Sigmoid colon (tissue), 7 donors: ENCODE data around the gene FIGN. TPM values are rescaled to one million over a fixed set of nuclear protein-coding genes. Genes with fewer than 3 reads are reported as not detected.

Experiments used
- DNase-seq: peaks from one replicate; pipeline ENCODE4 v3.0.0-alpha.2; 2019
- H3K27ac ChIP-seq, 4 donors: fragments of 200-600 bp; sonication (generic); one replicate each; pipeline ENCODE4 v1.5.1; 2016 to 2019; ENCODE audit warnings: mild to moderate bottlenecking in 1 of 4
- H3K27me3 ChIP-seq, 3 donors: fragments of 200-600 bp; sonication (generic); one replicate each; pipeline ENCODE4 v1.5.1; 2019; ENCODE audit warnings: mild to moderate bottlenecking in 1 of 3
- H3K36me3 ChIP-seq, 4 donors: fragments of 200-600 bp; sonication (generic); one replicate each; pipeline ENCODE4 v1.5.1; 2016 to 2019
- H3K4me1 ChIP-seq, 4 donors: fragments of 200-600 bp; sonication (generic); one replicate each; pipeline ENCODE4 v1.5.1; 2017 to 2019
- H3K4me3 ChIP-seq, 4 donors: fragments of 200-600 bp; sonication (generic); one replicate each; pipeline ENCODE4 v1.5.1; 2017 to 2019; ENCODE audit warnings: mild to moderate bottlenecking in 2 of 4, moderate library complexity in 1 of 4
- H3K9me3 ChIP-seq, 4 donors: fragments of 200-600 bp in 3 of 4; sonication (generic) in 3 of 4; one replicate each; pipeline versions ENCODE4 v1.5.1 to v1.6.1; 2013 to 2019
- CTCF ChIP-seq, 4 experiments: fragments of 450-650 bp in 3 of 4; fragments of 200-600 bp in 1 of 4; IDR thresholded peaks; one replicate each; pipeline ENCODE4 v1.5.1; 2016 to 2019; ENCODE audit warnings: antibody characterized with exemption in 4 of 4, mild to moderate bottlenecking in 3 of 4, moderate library complexity in 2 of 4
- EP300 ChIP-seq, 4 donors: sonication (generic); formaldehyde crosslinking; IDR thresholded peaks; one replicate each; pipeline ENCODE4 v1.6.1; 2017; ENCODE audit warnings: antibody characterized with exemption in 4 of 4
- POLR2A ChIP-seq, 2 donors: fragments of 450-650 bp; IDR thresholded peaks; one replicate each; pipeline ENCODE4 v1.6.1; 2016; ENCODE audit warnings: antibody characterized with exemption in 2 of 2, mild to moderate bottlenecking in 2 of 2, moderate library complexity in 2 of 2
- POLR2AphosphoS5 ChIP-seq, 4 donors: sonication (generic); formaldehyde crosslinking; IDR thresholded peaks; one replicate each; pipeline ENCODE4 v1.6.1; 2017; ENCODE audit warnings: antibody characterized with exemption in 4 of 4
- WGBS, 2 donors: extraction: QIAGEN DNeasy Blood & Tissue Kit; methylation state at CpG; one replicate each; pipeline ENCODE4 v1.1.7; 2013; 5-methylcytosine and 5-hydroxymethylcytosine counted together
- intact Hi-C: fragments of 100-400 bp; cut with DNase I; formaldehyde crosslinking; loops from one replicate; pipeline ENCODE4 v1.15.1; 2023
- polyA plus RNA-seq, 3 donors: library from polyadenylated mRNA; stranded (reverse); fragments of 200-250 nt; gene quantifications; one replicate each; pipeline ENCODE4 v1.2.3, GENCODE V29; 2013
- total RNA-seq, 4 donors: library from RNA; depleted of rRNA; stranded (reverse); fragments of >200 nt; gene quantifications; one replicate each; pipeline ENCODE4 v1.1.0, GENCODE V29; 2016
- donor health status: healthy with polysubstance abuse.
- donor health status: Bipolar disorder and iron deficiency.
- donor health status: healthy.

Gene FIGN
- total and polyA plus RNA-seq, 7 donors, result under 0.01 to 8.0 (median 3.7) TPM; not detected in 1

DNA sequence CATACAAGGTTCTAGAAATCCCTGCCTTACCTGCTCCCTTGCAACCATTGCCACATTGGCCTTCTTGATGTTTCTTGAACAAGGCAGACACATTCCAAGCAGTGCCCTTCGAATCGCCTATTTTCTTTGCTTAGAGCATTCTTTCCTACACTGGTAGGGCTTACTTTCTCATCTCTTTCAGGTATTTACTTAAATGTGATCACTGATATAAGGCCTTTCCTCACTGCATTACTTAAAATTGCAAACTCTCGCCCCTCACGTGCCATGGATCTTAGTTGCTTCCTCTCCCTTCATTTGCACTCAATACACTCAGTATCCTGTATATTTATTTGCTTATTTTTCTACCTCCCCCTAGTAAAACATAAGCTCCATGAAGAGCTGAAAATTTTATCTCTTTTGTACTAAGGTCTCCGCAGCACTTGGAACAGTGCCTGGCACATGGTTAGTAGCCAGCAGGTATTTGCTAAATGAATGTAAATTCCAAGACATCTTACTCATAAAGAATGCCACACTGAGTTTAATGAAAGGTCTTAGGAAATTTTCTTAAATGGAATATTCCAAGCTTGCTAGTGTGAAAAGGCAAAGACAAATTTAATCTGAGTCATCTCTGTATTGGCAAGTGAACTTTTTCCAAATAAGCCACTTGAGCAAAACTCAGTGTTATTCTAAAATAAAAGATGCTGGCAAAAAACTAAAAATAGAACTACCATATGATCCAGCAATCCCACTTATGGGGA is 42.4 kb upstream of the FIGN start:
- no peak for DNase-seq
- no peaks in the 10 kb centered on the region for H3K36me3 ChIP-seq
- H3K9me3 ChIP-seq, result no peaks in the 10 kb centered on the region
- intact Hi-C loops, result no loop called here
- no peaks in the 10 kb centered on the region for H3K27me3 ChIP-seq
- peaks cover 0 to 6% (median 0%) of the 10 kb centered on the region in 4 donors for H3K4me1 ChIP-seq
- no peak overlapping the region for H3K27ac ChIP-seq
- TF ChIP-seq CTCF (IDR thresholded peaks at IDR 0.05), result no peak
- TF ChIP-seq POLR2A (IDR thresholded peaks at IDR 0.05), result no peak
- no peak for TF ChIP-seq EP300 (IDR thresholded peaks at IDR 0.05)
- no peak for TF ChIP-seq POLR2AphosphoS5 (IDR thresholded peaks at IDR 0.05)
- 87 to 88% methylated on average over 5 of the region's 5 CpGs for WGBS, 2 donors
- H3K4me3 ChIP-seq, result no peak overlapping the region

DNA sequence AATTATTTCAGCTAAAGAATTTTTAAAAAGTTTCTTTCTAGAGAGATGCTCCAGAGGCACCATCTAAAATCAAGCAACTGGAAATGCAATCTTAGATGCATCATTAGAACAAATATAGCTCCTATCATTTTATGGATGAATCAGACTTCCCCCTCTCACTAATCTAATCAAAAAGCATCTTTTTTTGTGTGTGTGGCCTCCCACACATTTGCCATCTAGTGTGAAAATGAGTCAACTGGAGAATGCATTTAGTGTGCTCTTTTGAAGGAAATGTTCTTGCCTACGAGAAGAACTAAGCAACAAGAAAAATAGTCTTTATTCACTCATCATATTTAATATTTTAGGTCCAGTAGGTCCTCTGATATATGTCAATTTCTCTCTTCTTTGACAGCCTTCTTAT is 39.5 kb upstream of the FIGN start:
- Histone ChIP-seq H3K9me3 (no peaks in the 10 kb centered on the region), H3K27ac (no peak overlapping the region), H3K4me3 (no peak overlapping the region), H3K36me3 (no peaks in the 10 kb centered on the region), H3K4me1 (peaks cover 0 to 6% (median 0%) of the 10 kb centered on the region in 4 donors), H3K27me3 (no peaks in the 10 kb centered on the region)
- WGBS, 2 donors, result 58 to 73% methylated on average over 1 of the region's 1 CpG
- no peak for TF ChIP-seq CTCF (IDR thresholded peaks at IDR 0.05)
- TF ChIP-seq POLR2AphosphoS5 (IDR thresholded peaks at IDR 0.05), result no peak
- TF ChIP-seq POLR2A (IDR thresholded peaks at IDR 0.05), result no peak
- no peak for TF ChIP-seq EP300 (IDR thresholded peaks at IDR 0.05)
- DNase-seq, result no peak
- intact Hi-C loops, result no loop called here

DNA sequence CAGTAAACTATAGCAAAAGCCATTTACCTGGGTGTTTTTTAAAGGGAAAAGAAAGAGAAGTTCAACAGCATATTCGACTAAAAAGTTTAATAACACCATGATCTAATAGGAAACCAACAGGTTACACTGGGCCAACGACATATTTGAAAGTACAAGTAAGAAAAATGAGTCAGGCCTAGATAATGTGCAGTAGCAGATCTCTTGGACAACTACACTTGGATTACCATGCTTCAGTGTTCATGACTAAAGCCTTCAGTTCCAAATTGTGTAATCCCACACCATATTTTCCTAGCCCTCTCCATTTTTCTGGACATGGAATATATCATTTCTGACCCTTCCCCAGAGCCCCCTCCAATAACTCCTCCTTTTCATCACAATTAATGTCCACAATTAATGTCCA is 39.1 kb upstream of the FIGN start:
- Histone ChIP-seq H3K9me3 (no peaks in the 10 kb centered on the region), H3K4me1 (peaks cover 0 to 6% (median 0%) of the 10 kb centered on the region in 4 donors), H3K4me3 (no peak overlapping the region), H3K27ac (no peak overlapping the region), H3K27me3 (no peaks in the 10 kb centered on the region), H3K36me3 (no peaks in the 10 kb centered on the region)
- DNase-seq, result no peak
- intact Hi-C loops, result no loop called here
- TF ChIP-seq EP300 (IDR thresholded peaks at IDR 0.05), result no peak
- TF ChIP-seq POLR2A (IDR thresholded peaks at IDR 0.05), result no peak
- TF ChIP-seq CTCF (IDR thresholded peaks at IDR 0.05), result no peak
- WGBS, 2 donors, result 57 to 78% methylated on average over 2 of the region's 2 CpGs

GRCh38 chr2:163773276-163773675 is 37.5 kb upstream of the FIGN start:
- Histone ChIP-seq H3K27me3 (no peaks in the 10 kb centered on the region), H3K4me1 (peaks cover 0 to 3% (median 0%) of the 10 kb centered on the region in 4 donors), H3K4me3 (no peak overlapping the region), H3K36me3 (no peaks in the 10 kb centered on the region), H3K27ac (no peak overlapping the region), H3K9me3 (no peaks in the 10 kb centered on the region)
- TF ChIP-seq EP300 (IDR thresholded peaks at IDR 0.05) (no peak), POLR2AphosphoS5 (IDR thresholded peaks at IDR 0.05) (no peak), CTCF (IDR thresholded peaks at IDR 0.05) (no peak), POLR2A (IDR thresholded peaks at IDR 0.05) (no peak)
- intact Hi-C loops, result no loop called here
- 48 to 78% methylated on average over 3 of the region's 3 CpGs for WGBS, 2 donors
- no peak for DNase-seq

- Histone ChIP-seq H3K9me3 (no peaks in the 10 kb centered on the region), H3K27ac (no peak overlapping the region), H3K36me3 (no peaks in the 10 kb centered on the region), H3K4me1 (no peaks in the 10 kb centered on the region), H3K27me3 (no peaks in the 10 kb centered on the region), H3K4me3 (no peak overlapping the region)
- no peak for DNase-seq
- intact Hi-C loops, result no loop called here
- 83 to 84% methylated on average over 4 of the region's 4 CpGs for WGBS, 2 donors
- TF ChIP-seq POLR2AphosphoS5 (IDR thresholded peaks at IDR 0.05), result no peak
Observed at GRCh38 chr2:163771596-163771995, 35.8 kb upstream of the FIGN start.
